ENCODE data around the gene TMEM218. TPM values are rescaled to one million over a fixed set of nuclear protein-coding genes. Genes with fewer than 3 reads are reported as not detected.
"Not testable (repeated sequence)": the region's sequence is repeated elsewhere in the genome, so short reads cannot be mapped to it uniquely, and the experiment has no call there.

The TMEM218 gene
- total RNA-seq, 1 experiment from 2014 or later, result 38.8 TPM

- no peak for DNase-seq (ENCODE audit: low read depth)
- in situ Hi-C loops (cut with HindIII; ENCODE audit: low pct_unique_long_range_greater_than_20kb, low sequenced_read_pairs), result no loop called here
Observed at GRCh38 chr11:125094731-125095130, 16.7 kb downstream of the TMEM218 start.

GRCh38 chr11:125093502-125093901, 17.9 kb downstream of the TMEM218 start:
- no peak for DNase-seq (ENCODE audit: low read depth)
- in situ Hi-C loops (cut with HindIII; ENCODE audit: low pct_unique_long_range_greater_than_20kb, low sequenced_read_pairs), result no loop called here

GRCh38 chr11:125092669-125093068, 18.8 kb downstream of the TMEM218 start:
- in situ Hi-C loops (cut with HindIII; ENCODE audit: low pct_unique_long_range_greater_than_20kb, low sequenced_read_pairs), result no loop called here

GRCh38 chr11:125091877-125092664, 19.4 kb downstream of the TMEM218 start:
- in situ Hi-C loops (cut with HindIII; ENCODE audit: low pct_unique_long_range_greater_than_20kb, low sequenced_read_pairs), result no loop called here
- no peak for DNase-seq (ENCODE audit: low read depth)

More at GRCh38 chr11:125092669-125093068, 18.8 kb downstream of the TMEM218 start:
- no peak for DNase-seq (ENCODE audit: low read depth)

GRCh38 chr11:125091247-125091876, 20.1 kb downstream of the TMEM218 start:
- in situ Hi-C loops (cut with HindIII; ENCODE audit: low pct_unique_long_range_greater_than_20kb, low sequenced_read_pairs), result no loop called here
- peak; percentile 41 for DNase-seq (ENCODE audit: low read depth)

- in situ Hi-C loops (cut with HindIII; ENCODE audit: low pct_unique_long_range_greater_than_20kb, low sequenced_read_pairs), result no loop called here
- DNase-seq (ENCODE audit: low read depth), result no peak
Observed at GRCh38 chr11:125090816-125091215, 20.6 kb downstream of the TMEM218 start.

- in situ Hi-C loops (cut with HindIII; ENCODE audit: low pct_unique_long_range_greater_than_20kb, low sequenced_read_pairs); DNase-seq (ENCODE audit: low read depth): not testable (repeated sequence)
Observed at GRCh38 chr11:125090151-125090550, 21.3 kb downstream of the TMEM218 start.

- DNase-seq (ENCODE audit: low read depth); in situ Hi-C loops (cut with HindIII; ENCODE audit: low pct_unique_long_range_greater_than_20kb, low sequenced_read_pairs): not testable (repeated sequence)
Observed at GRCh38 chr11:125089481-125089880, 21.9 kb downstream of the TMEM218 start.

- DNase-seq (ENCODE audit: low read depth), result no peak
- in situ Hi-C loops (cut with HindIII; ENCODE audit: low pct_unique_long_range_greater_than_20kb, low sequenced_read_pairs), result no loop called here
Observed at GRCh38 chr11:125088576-125089455, 22.6 kb downstream of the TMEM218 start.

- in situ Hi-C loops (cut with HindIII; ENCODE audit: low pct_unique_long_range_greater_than_20kb, low sequenced_read_pairs), result no loop called here
- DNase-seq (ENCODE audit: low read depth), result no peak
Observed at GRCh38 chr11:125088123-125088522, 23.3 kb downstream of the TMEM218 start.

GRCh38 chr11:125086633-125087296, 24.7 kb downstream of the TMEM218 start:
- DNase-seq (ENCODE audit: low read depth), result no peak
- in situ Hi-C loops (cut with HindIII; ENCODE audit: low pct_unique_long_range_greater_than_20kb, low sequenced_read_pairs), result no loop called here

GRCh38 chr11:125085301-125086081, 25.9 kb downstream of the TMEM218 start:
- no peak for DNase-seq (ENCODE audit: low read depth)
- in situ Hi-C loops (cut with HindIII; ENCODE audit: low pct_unique_long_range_greater_than_20kb, low sequenced_read_pairs), result no loop called here

- DNase-seq (ENCODE audit: low read depth), result no peak
- in situ Hi-C loops (cut with HindIII; ENCODE audit: low pct_unique_long_range_greater_than_20kb, low sequenced_read_pairs), result no loop called here
Observed at GRCh38 chr11:125084761-125085231, 26.6 kb downstream of the TMEM218 start.

GRCh38 chr11:125084057-125084416, 27.4 kb downstream of the TMEM218 start:
- in situ Hi-C loops (cut with HindIII; ENCODE audit: low pct_unique_long_range_greater_than_20kb, low sequenced_read_pairs), result no loop called here
- DNase-seq (ENCODE audit: low read depth), result no peak

GRCh38 chr11:125083312-125084056, 27.9 kb downstream of the TMEM218 start:
- no peak for DNase-seq (ENCODE audit: low read depth)
- in situ Hi-C loops (cut with HindIII; ENCODE audit: low pct_unique_long_range_greater_than_20kb, low sequenced_read_pairs), result no loop called here

GRCh38 chr11:125082611-125083311, 28.7 kb downstream of the TMEM218 start:
- peak; percentile 6 for DNase-seq (ENCODE audit: low read depth)
- in situ Hi-C loops (cut with HindIII; ENCODE audit: low pct_unique_long_range_greater_than_20kb, low sequenced_read_pairs), result no loop called here
